GM18909 (cell line): Measurements from ENCODE around the gene NLGN1.
"Not testable (repeated sequence)": the region's sequence is repeated elsewhere in the genome, so short reads cannot be mapped to it uniquely, and the experiment has no call there.

Source experiments
- ATAC-seq: cut with Tn5 transposase; IDR thresholded peaks from one replicate; pipeline ENCODE4 v1.9.1; 2021; ENCODE audit warnings: mild to moderate bottlenecking; ENCODE audit not compliant: unreplicated experiment, poor library complexity

Gene NLGN1

GRCh38 chr3:173552526-173552925, 155.0 kb downstream of the NLGN1 start:
- ATAC-seq: no peak

- no peak for ATAC-seq
Measured at GRCh38 chr3:173553635-173554280, 156.2 kb downstream of the NLGN1 start.

GRCh38 chr3:173556546-173556945, 159.0 kb downstream of the NLGN1 start:
- no peak for ATAC-seq

- no peak for ATAC-seq
Measured at GRCh38 chr3:173567997-173568396, 170.5 kb downstream of the NLGN1 start.

GRCh38 chr3:173568623-173569022, 171.1 kb downstream of the NLGN1 start:
- no peak for ATAC-seq

GRCh38 chr3:173583496-173583895, 186.0 kb downstream of the NLGN1 start:
- ATAC-seq: no peak

- no peak for ATAC-seq
Measured at GRCh38 chr3:173584093-173584837, 186.7 kb downstream of the NLGN1 start.

GRCh38 chr3:173584838-173585831, 187.6 kb downstream of the NLGN1 start:
- no peak for ATAC-seq

GRCh38 chr3:173586166-173586565, 188.6 kb downstream of the NLGN1 start:
- no peak for ATAC-seq

GRCh38 chr3:173587055-173587454, 189.5 kb downstream of the NLGN1 start:
- ATAC-seq: no peak

- no peak for ATAC-seq
Measured at GRCh38 chr3:173588556-173588955, 191.0 kb downstream of the NLGN1 start.

- no peak for ATAC-seq
Measured at GRCh38 chr3:173589116-173589515, 191.6 kb downstream of the NLGN1 start.

GRCh38 chr3:173591401-173591800, 193.9 kb downstream of the NLGN1 start:
- ATAC-seq: no peak

GRCh38 chr3:173594881-173595280, 197.3 kb downstream of the NLGN1 start:
- not testable (repeated sequence) for ATAC-seq

GRCh38 chr3:173599673-173600072, 202.1 kb downstream of the NLGN1 start:
- no peak for ATAC-seq

- ATAC-seq: no peak
Measured at GRCh38 chr3:173614522-173614921, 217.0 kb downstream of the NLGN1 start.

- no peak for ATAC-seq
Measured at GRCh38 chr3:173615661-173616060, 218.1 kb downstream of the NLGN1 start.

GRCh38 chr3:173617490-173617889, 219.9 kb downstream of the NLGN1 start:
- no peak for ATAC-seq

GRCh38 chr3:173618148-173618547, 220.6 kb downstream of the NLGN1 start:
- no peak for ATAC-seq

- no peak for ATAC-seq
Measured at GRCh38 chr3:173618703-173619102, 221.2 kb downstream of the NLGN1 start.

- ATAC-seq: no peak
Measured at GRCh38 chr3:173622166-173622565, 224.6 kb downstream of the NLGN1 start.
